PC-3 (cell line): Measurements from ENCODE around the gene ZNF385B.

ENCODE experiments used
- CTCF ChIP-seq: fragments of 300-600 bp; sonication (generic); conservative IDR thresholded peaks from 2 replicates; pipeline ENCODE4 v1.5.1; 2017; ENCODE audit warnings: antibody characterized with exemption, low read depth, mild to moderate bottlenecking, low read length
- EZH2phosphoT487 ChIP-seq: fragments of 300-600 bp; sonication (generic); IDR thresholded peaks from 2 replicates; pipeline ENCODE4 v1.6.1; 2018; ENCODE audit warnings: mild to moderate bottlenecking, antibody characterized with exemption, low read length, borderline replicate concordance

GRCh38 chr2:179512281-179513035 lies 349.0 kb downstream of the ZNF385B start:
- TF ChIP-seq CTCF (no peak), EZH2phosphoT487 (no peak)
